SH-SY5Y (cell line): ENCODE results near the gene CCDC88B.

Source experiments
- GATA2 ChIP-seq: IDR thresholded peaks from 2 replicates; pipeline ENCODE4 v1.6.1; 2011; ENCODE audit warnings: mild to moderate bottlenecking, low read depth, low read length
- GATA3 ChIP-seq: IDR thresholded peaks from 2 replicates; pipeline ENCODE4 v1.6.1; 2011; ENCODE audit warnings: low read depth, mild to moderate bottlenecking, low read length, moderate library complexity

- no peak for TF ChIP-seq GATA2
- TF ChIP-seq GATA3, result no peak
Observed at GRCh38 chr11:64322925-64323260, 17.1 kb upstream of the CCDC88B start.
